Measurements from ENCODE around the gene GABRG3.
A peak's percentile ranks its signal among the peaks of the same experiment; 100 is the strongest.

Gene GABRG3

DNA sequence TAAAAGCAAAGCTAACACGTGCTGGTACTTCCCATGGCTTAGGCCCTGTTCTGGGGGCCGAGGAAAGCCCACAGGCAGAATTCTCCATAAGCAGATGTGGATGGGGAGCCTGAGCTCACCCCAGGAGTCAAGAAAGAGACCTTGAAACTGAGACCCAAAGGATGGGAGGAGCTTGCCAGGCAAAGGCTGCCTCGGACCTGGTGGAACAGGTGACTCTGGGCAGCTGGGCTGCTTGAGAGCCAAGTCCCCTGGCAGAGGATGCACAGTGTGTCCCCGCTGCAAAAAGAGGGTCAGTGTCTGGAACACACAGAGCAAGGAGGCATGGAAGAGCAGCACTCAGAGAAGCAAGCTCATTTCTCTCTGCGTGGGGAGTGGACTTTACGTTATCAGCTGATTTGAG, 528.7 kb downstream of the GABRG3 start:
- TF ChIP-seq SUZ12 (IDR thresholded peaks at IDR 0.05; ENCODE audit: extremely low read depth, insufficient read depth, insufficient read length) (no peak), ZNF274 (IDR thresholded peaks at IDR 0.05; ENCODE audit: low read depth, low read length) (no peak), YY1 (IDR thresholded peaks at IDR 0.05; ENCODE audit: insufficient read depth, insufficient read length) (no peak)
- Histone ChIP-seq H3K4me3 (ENCODE audit: insufficient read length, low read depth) (no peak overlapping the region), H3K36me3 (ENCODE audit: insufficient read depth, insufficient read length, low read length) (no peaks in the 10 kb centered on the region), H3K27me3 (ENCODE audit: insufficient read depth, insufficient read length) (no peaks in the 10 kb centered on the region), H3K4me1 (ENCODE audit: insufficient read depth, insufficient read length) (peaks cover 3% of the 10 kb centered on the region), H3K9me3 (ENCODE audit: insufficient read depth, low read length) (no peaks in the 10 kb centered on the region; the same call in 1 of the 2 replicates), H3K9ac (ENCODE audit: insufficient read length, low read depth) (no peak overlapping the region)
- no peak for DNase-seq (ENCODE audit: low read depth, low spot score)

DNA sequence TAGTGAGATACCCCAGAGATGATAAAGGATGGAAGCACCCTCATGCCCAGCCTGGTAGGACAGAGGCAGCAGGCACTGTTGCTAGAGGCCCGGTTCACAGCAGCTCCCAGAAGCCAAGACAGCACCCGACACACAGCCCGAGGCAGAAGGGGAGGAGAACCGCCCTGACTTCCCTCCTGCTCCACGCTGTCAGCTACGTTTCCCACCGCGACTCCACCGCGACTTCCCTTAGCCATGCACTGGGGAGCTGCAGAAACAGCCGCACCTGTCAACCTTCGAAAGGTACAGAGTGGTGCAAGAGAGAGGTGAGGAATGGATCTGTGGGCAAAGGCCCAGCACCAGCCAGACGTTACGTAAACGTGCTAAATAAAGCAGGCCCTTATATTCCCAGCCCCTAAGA, 529.2 kb downstream of the GABRG3 start:
- DNase-seq (ENCODE audit: low read depth, low spot score) = no peak
- no peaks in the 10 kb centered on the region for H3K36me3 ChIP-seq (ENCODE audit: insufficient read depth, insufficient read length, low read length)
- H3K9me3 ChIP-seq (ENCODE audit: insufficient read depth, low read length) = no peaks in the 10 kb centered on the region; the same call in 1 of the 2 replicates

DNA sequence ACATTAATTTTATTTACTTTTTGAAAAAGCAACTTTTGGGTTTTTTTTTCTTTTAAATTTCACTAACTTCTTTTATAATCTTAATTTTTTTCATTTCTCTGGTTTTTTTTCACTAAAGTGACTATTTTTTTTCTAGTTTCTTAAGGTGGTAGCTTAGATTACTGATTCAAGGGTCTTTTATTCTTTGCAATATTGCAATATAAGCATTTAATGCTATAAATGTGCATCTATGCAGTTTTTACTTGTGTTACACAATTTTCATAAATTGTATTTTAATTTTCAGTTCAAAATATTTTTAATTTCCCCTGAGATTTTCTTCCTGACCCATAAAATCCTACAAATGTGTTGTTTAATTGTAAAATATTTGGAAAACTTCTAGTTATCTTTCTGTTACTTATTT, 535.8 kb downstream of the GABRG3 start:
- peaks cover 27% of the 10 kb centered on the region for H3K9me3 ChIP-seq (ENCODE audit: insufficient read depth, low read length)
- H3K27me3 ChIP-seq (ENCODE audit: insufficient read depth, insufficient read length) = no peaks in the 10 kb centered on the region
- no peaks in the 10 kb centered on the region for H3K36me3 ChIP-seq (ENCODE audit: insufficient read depth, insufficient read length, low read length)
- no peaks in the 10 kb centered on the region for H3K4me1 ChIP-seq (ENCODE audit: insufficient read depth, insufficient read length)
- DNase-seq (ENCODE audit: low read depth, low spot score) = no peak
- TF ChIP-seq ZNF274 (IDR thresholded peaks at IDR 0.05; ENCODE audit: low read depth, low read length) (no peak), SUZ12 (IDR thresholded peaks at IDR 0.05; ENCODE audit: extremely low read depth, insufficient read depth, insufficient read length) (no peak), YY1 (IDR thresholded peaks at IDR 0.05; ENCODE audit: insufficient read depth, insufficient read length) (no peak)
- H3K9ac ChIP-seq (ENCODE audit: insufficient read length, low read depth) = no peak overlapping the region
- H3K4me3 ChIP-seq (ENCODE audit: insufficient read length, low read depth) = no peak overlapping the region

More for the DNA sequence above, 529.2 kb downstream of the GABRG3 start:
- Histone ChIP-seq H3K4me3 (ENCODE audit: insufficient read length, low read depth) (no peak overlapping the region), H3K27me3 (ENCODE audit: insufficient read depth, insufficient read length) (no peaks in the 10 kb centered on the region), H3K4me1 (ENCODE audit: insufficient read depth, insufficient read length) (peaks cover 3% of the 10 kb centered on the region), H3K9ac (ENCODE audit: insufficient read length, low read depth) (no peak overlapping the region)
- TF ChIP-seq SUZ12 (IDR thresholded peaks at IDR 0.05; ENCODE audit: extremely low read depth, insufficient read depth, insufficient read length) (no peak), YY1 (IDR thresholded peaks at IDR 0.05; ENCODE audit: insufficient read depth, insufficient read length) (no peak), ZNF274 (IDR thresholded peaks at IDR 0.05; ENCODE audit: low read depth, low read length) (no peak)

DNA sequence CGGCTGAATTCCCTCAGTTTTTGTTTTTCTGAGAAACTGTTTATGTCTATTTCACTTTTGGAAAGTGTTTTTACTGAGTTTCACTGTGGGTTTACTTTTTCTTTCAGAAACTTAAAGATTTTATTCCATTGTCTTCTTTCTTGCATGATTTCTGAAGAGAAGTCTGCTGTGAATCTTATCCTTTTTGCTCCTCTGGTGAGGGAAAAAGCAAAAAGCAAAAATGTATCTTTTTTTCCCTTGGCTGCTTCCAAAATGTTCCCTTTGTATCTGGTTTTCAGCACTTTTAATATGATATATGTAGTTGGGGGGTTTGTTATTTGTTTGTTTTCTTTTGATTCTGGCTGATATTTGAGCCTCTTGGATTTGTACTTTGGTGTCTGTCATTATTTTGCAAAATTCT, 538.0 kb downstream of the GABRG3 start:
- Histone ChIP-seq H3K9ac (ENCODE audit: insufficient read length, low read depth) (no peak overlapping the region), H3K4me3 (ENCODE audit: insufficient read length, low read depth) (no peak overlapping the region), H3K4me1 (ENCODE audit: insufficient read depth, insufficient read length) (no peaks in the 10 kb centered on the region), H3K9me3 (ENCODE audit: insufficient read depth, low read length) (peaks cover 36% of the 10 kb centered on the region), H3K36me3 (ENCODE audit: insufficient read depth, insufficient read length, low read length) (no peaks in the 10 kb centered on the region), H3K27me3 (ENCODE audit: insufficient read depth, insufficient read length) (no peaks in the 10 kb centered on the region)
- TF ChIP-seq SUZ12 (IDR thresholded peaks at IDR 0.05; ENCODE audit: extremely low read depth, insufficient read depth, insufficient read length) (no peak), YY1 (IDR thresholded peaks at IDR 0.05; ENCODE audit: insufficient read depth, insufficient read length) (no peak), ZNF274 (IDR thresholded peaks at IDR 0.05; ENCODE audit: low read depth, low read length) (no peak)
- no peak for DNase-seq (ENCODE audit: low read depth, low spot score)

DNA sequence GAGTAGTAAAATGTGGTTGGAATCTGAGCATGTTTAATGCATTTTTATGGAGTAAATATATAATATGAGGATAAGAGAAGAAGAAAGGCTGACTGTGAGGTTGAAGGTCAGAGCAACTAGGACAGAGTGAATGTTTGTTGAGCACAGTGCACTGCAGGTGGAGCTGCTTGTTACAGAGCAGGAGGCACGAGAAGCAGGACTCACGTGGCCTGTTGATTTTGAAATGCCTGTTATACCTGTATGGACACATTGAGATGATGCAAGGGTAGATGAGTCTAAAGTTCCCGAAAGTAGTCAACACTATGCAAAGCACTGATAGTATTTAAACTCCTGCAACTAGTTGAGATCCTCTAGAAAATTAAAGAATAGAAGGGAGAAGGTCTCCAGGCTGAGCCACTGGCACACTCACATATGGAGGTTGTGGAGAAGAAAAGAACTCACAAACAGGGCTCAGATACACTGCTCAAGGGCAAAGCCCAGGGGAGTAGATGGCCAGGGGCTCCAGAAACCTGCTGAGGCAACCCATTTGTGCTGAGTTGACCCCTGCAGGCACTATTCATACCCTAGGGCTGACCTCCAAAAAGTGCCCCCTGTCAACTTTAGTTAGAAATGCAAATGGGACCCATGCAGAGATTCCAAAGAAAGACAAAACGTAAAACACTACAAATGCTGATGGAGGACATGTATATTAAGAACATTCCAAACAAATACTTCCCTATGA, 541.5 kb downstream of the GABRG3 start:
- H3K36me3 ChIP-seq (ENCODE audit: insufficient read depth, insufficient read length, low read length) = no peaks in the 10 kb centered on the region
- H3K4me3 ChIP-seq (ENCODE audit: insufficient read length, low read depth) = no peak overlapping the region
- H3K9ac ChIP-seq (ENCODE audit: insufficient read length, low read depth) = no peak overlapping the region
- H3K27me3 ChIP-seq (ENCODE audit: insufficient read depth, insufficient read length) = no peaks in the 10 kb centered on the region
- TF ChIP-seq SUZ12 (IDR thresholded peaks at IDR 0.05; ENCODE audit: extremely low read depth, insufficient read depth, insufficient read length) = no peak
- TF ChIP-seq YY1 (IDR thresholded peaks at IDR 0.05; ENCODE audit: insufficient read depth, insufficient read length) = no peak
- TF ChIP-seq ZNF274 (IDR thresholded peaks at IDR 0.05; ENCODE audit: low read depth, low read length) = no peak
- peak; percentile 11 for DNase-seq (ENCODE audit: low read depth, low spot score)
- no peaks in the 10 kb centered on the region for H3K4me1 ChIP-seq (ENCODE audit: insufficient read depth, insufficient read length)
- H3K9me3 ChIP-seq (ENCODE audit: insufficient read depth, low read length) = peaks cover 36% of the 10 kb centered on the region

DNA sequence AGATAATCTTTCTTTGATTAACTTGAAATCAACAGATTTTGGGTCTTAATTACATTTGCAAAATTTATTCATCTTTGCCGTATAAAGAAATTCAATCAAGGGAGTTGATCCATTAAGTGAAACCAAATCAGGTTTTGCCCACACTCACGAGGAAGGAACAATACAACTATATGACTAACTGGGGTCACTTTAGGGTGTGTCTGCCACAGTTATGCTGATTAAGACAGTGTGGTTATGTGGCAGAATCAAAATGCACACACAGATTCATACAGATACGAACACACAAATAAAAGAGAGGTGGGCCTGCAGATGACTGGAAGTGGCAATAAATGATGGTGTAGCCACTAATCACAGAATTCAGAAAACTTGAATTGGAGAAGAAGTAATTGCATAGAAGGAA, 543.5 kb downstream of the GABRG3 start:
- Histone ChIP-seq H3K27me3 (ENCODE audit: insufficient read depth, insufficient read length) (no peaks in the 10 kb centered on the region), H3K4me1 (ENCODE audit: insufficient read depth, insufficient read length) (no peaks in the 10 kb centered on the region), H3K9me3 (ENCODE audit: insufficient read depth, low read length) (peaks cover 26% of the 10 kb centered on the region), H3K9ac (ENCODE audit: insufficient read length, low read depth) (no peak overlapping the region), H3K36me3 (ENCODE audit: insufficient read depth, insufficient read length, low read length) (no peaks in the 10 kb centered on the region), H3K4me3 (ENCODE audit: insufficient read length, low read depth) (no peak overlapping the region)
- DNase-seq (ENCODE audit: low read depth, low spot score) = no peak
- TF ChIP-seq ZNF274 (IDR thresholded peaks at IDR 0.05; ENCODE audit: low read depth, low read length) = no peak
- TF ChIP-seq YY1 (IDR thresholded peaks at IDR 0.05; ENCODE audit: insufficient read depth, insufficient read length) = no peak
- TF ChIP-seq SUZ12 (IDR thresholded peaks at IDR 0.05; ENCODE audit: extremely low read depth, insufficient read depth, insufficient read length) = no peak

DNA sequence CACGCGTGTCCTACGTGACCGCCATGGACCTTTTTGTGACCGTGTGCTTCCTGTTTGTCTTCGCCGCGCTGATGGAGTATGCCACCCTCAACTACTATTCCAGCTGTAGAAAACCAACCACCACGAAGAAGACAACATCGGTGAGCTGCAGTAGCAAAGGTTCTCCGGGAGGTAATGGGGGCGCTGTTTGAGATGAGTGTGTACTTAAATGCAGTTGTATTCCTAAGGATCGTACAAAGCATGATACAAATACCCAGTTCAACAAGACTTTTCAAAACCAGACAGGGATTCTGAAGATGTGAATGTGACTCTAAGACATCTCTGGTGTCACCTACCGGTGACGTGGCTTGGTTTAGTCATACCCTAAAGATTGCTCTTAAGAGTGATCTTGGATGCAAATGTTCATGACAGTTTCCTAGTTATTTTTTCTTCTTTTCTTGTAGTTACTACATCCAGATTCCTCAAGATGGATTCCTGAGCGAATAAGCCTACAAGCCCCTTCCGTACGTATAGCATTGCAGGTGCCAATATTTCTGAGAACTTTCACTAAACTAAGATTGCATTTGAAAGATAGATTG, 556.6 kb downstream of the GABRG3 start:
- H3K9me3 ChIP-seq (ENCODE audit: insufficient read depth, low read length) = no peaks in the 10 kb centered on the region
- TF ChIP-seq ZNF274 (IDR thresholded peaks at IDR 0.05; ENCODE audit: low read depth, low read length) (no peak), SUZ12 (IDR thresholded peaks at IDR 0.05; ENCODE audit: extremely low read depth, insufficient read depth, insufficient read length) (no peak), YY1 (IDR thresholded peaks at IDR 0.05; ENCODE audit: insufficient read depth, insufficient read length) (no peak)
- no peaks in the 10 kb centered on the region for H3K36me3 ChIP-seq (ENCODE audit: insufficient read depth, insufficient read length, low read length)
- no peaks in the 10 kb centered on the region for H3K27me3 ChIP-seq (ENCODE audit: insufficient read depth, insufficient read length)
- no peaks in the 10 kb centered on the region for H3K4me1 ChIP-seq (ENCODE audit: insufficient read depth, insufficient read length)
- no peak overlapping the region for H3K9ac ChIP-seq (ENCODE audit: insufficient read length, low read depth)
- DNase-seq (ENCODE audit: low read depth, low spot score) = no peak
- no peak overlapping the region for H3K4me3 ChIP-seq (ENCODE audit: insufficient read length, low read depth)
